Peyer's patch (tissue), 4 donors: ENCODE results near the gene SHISA8.

Experiments
- POLR2A ChIP-seq, 2 donors: fragments of 450-650 bp; IDR thresholded peaks; one replicate each; pipeline ENCODE4 v1.5.1; 2017; ENCODE audit warnings: antibody characterized with exemption in 2 of 2, mild to moderate bottlenecking in 2 of 2, moderate library complexity in 2 of 2
- TF ChIP-seq, protein P1 (sequence below), 6 experiments: fragments of 450-650 bp in 4 of 6; fragments of 200-600 bp in 2 of 6; sonication (generic) in 1 of 6; IDR thresholded peaks; one replicate each; pipeline ENCODE4 v1.5.1; 2017 to 2019; ENCODE audit warnings: antibody characterized with exemption in 6 of 6, mild to moderate bottlenecking in 3 of 6, moderate library complexity in 1 of 6

- TF ChIP-seq, protein P1, sequence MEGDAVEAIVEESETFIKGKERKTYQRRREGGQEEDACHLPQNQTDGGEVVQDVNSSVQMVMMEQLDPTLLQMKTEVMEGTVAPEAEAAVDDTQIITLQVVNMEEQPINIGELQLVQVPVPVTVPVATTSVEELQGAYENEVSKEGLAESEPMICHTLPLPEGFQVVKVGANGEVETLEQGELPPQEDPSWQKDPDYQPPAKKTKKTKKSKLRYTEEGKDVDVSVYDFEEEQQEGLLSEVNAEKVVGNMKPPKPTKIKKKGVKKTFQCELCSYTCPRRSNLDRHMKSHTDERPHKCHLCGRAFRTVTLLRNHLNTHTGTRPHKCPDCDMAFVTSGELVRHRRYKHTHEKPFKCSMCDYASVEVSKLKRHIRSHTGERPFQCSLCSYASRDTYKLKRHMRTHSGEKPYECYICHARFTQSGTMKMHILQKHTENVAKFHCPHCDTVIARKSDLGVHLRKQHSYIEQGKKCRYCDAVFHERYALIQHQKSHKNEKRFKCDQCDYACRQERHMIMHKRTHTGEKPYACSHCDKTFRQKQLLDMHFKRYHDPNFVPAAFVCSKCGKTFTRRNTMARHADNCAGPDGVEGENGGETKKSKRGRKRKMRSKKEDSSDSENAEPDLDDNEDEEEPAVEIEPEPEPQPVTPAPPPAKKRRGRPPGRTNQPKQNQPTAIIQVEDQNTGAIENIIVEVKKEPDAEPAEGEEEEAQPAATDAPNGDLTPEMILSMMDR (IDR thresholded peaks at IDR 0.05) = no peak
- TF ChIP-seq POLR2A (IDR thresholded peaks at IDR 0.05) = no peak
Observed at GRCh38 chr22:41893591-41894375, 21.1 kb downstream of the SHISA8 start.
